Ectodermal cell (in vitro differentiated cells): ENCODE data around the gene ATG13.

Experiments used
- H3K27ac ChIP-seq: 2 replicates; pipeline ENCODE4 v1.7.0; 2013; ENCODE audit warnings: mild to moderate bottlenecking, low read depth, low read length; ENCODE audit not compliant: insufficient read depth, poor library complexity, severe bottlenecking
- H3K27me3 ChIP-seq: 2 replicates; pipeline ENCODE4 v1.7.0; 2013; ENCODE audit warnings: mild to moderate bottlenecking, low read length; ENCODE audit not compliant: insufficient read depth, control insufficient read depth, poor library complexity, severe bottlenecking
- H3K36me3 ChIP-seq: one replicate; pipeline ENCODE4 v1.7.0; 2013; ENCODE audit warnings: low read length; ENCODE audit not compliant: control insufficient read depth, insufficient read depth
- H3K4me1 ChIP-seq: one replicate; pipeline ENCODE4 v1.7.0; 2013; ENCODE audit warnings: low read length; ENCODE audit not compliant: control insufficient read depth, insufficient read depth
- H3K4me3 ChIP-seq: 2 replicates; pipeline ENCODE4 v1.7.0; 2013; ENCODE audit warnings: low read depth, low read length, control low read depth; ENCODE audit not compliant: insufficient read depth
- H3K9me3 ChIP-seq: 2 replicates; pipeline ENCODE4 v1.7.0; 2013; ENCODE audit warnings: mild to moderate bottlenecking, low read length, moderate library complexity; ENCODE audit not compliant: control insufficient read depth
- WGBS, 2 experiments: methylation state at CpG; one replicate each; pipeline ENCODE4 v1.1.7; 2013; ENCODE audit warnings: missing lambda C conversion rate in 2 of 2; 5-methylcytosine and 5-hydroxymethylcytosine counted together

The ATG13 gene

GRCh38 chr11:46680164-46680760 is 62.9 kb downstream of the ATG13 start:
- Histone ChIP-seq H3K4me1 (peaks cover 2% of the 10 kb centered on the region), H3K27ac (no peak overlapping the region), H3K36me3 (no peaks in the 10 kb centered on the region), H3K4me3 (no peak overlapping the region), H3K27me3 (no peaks in the 10 kb centered on the region), H3K9me3 (no peaks in the 10 kb centered on the region)
- WGBS, 2 experiments, result 93 to 95% methylated on average over 21 of the region's 21 CpGs

- Histone ChIP-seq H3K27me3 (no peaks in the 10 kb centered on the region), H3K27ac (no peak overlapping the region), H3K36me3 (no peaks in the 10 kb centered on the region), H3K4me3 (no peak overlapping the region), H3K9me3 (no peaks in the 10 kb centered on the region), H3K4me1 (no peaks in the 10 kb centered on the region)
- WGBS, 2 experiments, result 95% methylated on average over 22 of the region's 22 CpGs
These were observed 63.5 kb downstream of the ATG13 start for GRCh38 chr11:46680815-46681214.

- Histone ChIP-seq H3K27me3 (no peaks in the 10 kb centered on the region), H3K36me3 (no peaks in the 10 kb centered on the region), H3K4me3 (no peak overlapping the region), H3K27ac (no peak overlapping the region), H3K4me1 (no peaks in the 10 kb centered on the region), H3K9me3 (no peaks in the 10 kb centered on the region)
- 94% methylated on average over 11 of the region's 11 CpGs for WGBS, 2 experiments
These were observed 64.5 kb downstream of the ATG13 start for GRCh38 chr11:46681814-46682213.

GRCh38 chr11:46682773-46683752 is 65.7 kb downstream of the ATG13 start:
- Histone ChIP-seq H3K36me3 (no peaks in the 10 kb centered on the region), H3K27ac (no peak overlapping the region), H3K9me3 (no peaks in the 10 kb centered on the region), H3K27me3 (no peaks in the 10 kb centered on the region), H3K4me1 (no peaks in the 10 kb centered on the region), H3K4me3 (no peak overlapping the region)
- WGBS, 2 experiments, result 93 to 96% methylated on average over 11 of the region's 11 CpGs

GRCh38 chr11:46684367-46684766 is 67.0 kb downstream of the ATG13 start:
- Histone ChIP-seq H3K27ac (no peak overlapping the region), H3K4me3 (no peak overlapping the region), H3K4me1 (no peaks in the 10 kb centered on the region), H3K9me3 (no peaks in the 10 kb centered on the region), H3K27me3 (no peaks in the 10 kb centered on the region), H3K36me3 (no peaks in the 10 kb centered on the region)
- 98 to 100% methylated on average over 2 of the region's 3 CpGs for WGBS, 2 experiments

- H3K27me3 ChIP-seq, result no peaks in the 10 kb centered on the region
- no peak overlapping the region for H3K4me3 ChIP-seq
- no peaks in the 10 kb centered on the region for H3K4me1 ChIP-seq
- peaks cover 2% of the 10 kb centered on the region for H3K36me3 ChIP-seq
- WGBS, 2 experiments, result 94% methylated on average over 15 of the region's 15 CpGs
- H3K9me3 ChIP-seq, result no peaks in the 10 kb centered on the region
- no peak overlapping the region for H3K27ac ChIP-seq
These were observed 69.8 kb downstream of the ATG13 start for GRCh38 chr11:46686886-46687795.

- H3K4me1 ChIP-seq, result no peaks in the 10 kb centered on the region
- H3K27ac ChIP-seq, result no peak overlapping the region
- peaks cover 3% of the 10 kb centered on the region for H3K36me3 ChIP-seq
- WGBS, 2 experiments, result 93 to 94% methylated on average over 1 of the region's 1 CpG
- no peak overlapping the region for H3K4me3 ChIP-seq
- H3K9me3 ChIP-seq, result no peaks in the 10 kb centered on the region
- H3K27me3 ChIP-seq, result no peaks in the 10 kb centered on the region
These were observed 73.3 kb downstream of the ATG13 start for GRCh38 chr11:46690702-46691101.

GRCh38 chr11:46692450-46692849 is 75.1 kb downstream of the ATG13 start:
- Histone ChIP-seq H3K4me1 (peaks cover 5% of the 10 kb centered on the region), H3K9me3 (no peaks in the 10 kb centered on the region), H3K27me3 (no peaks in the 10 kb centered on the region), H3K36me3 (peaks cover 3% of the 10 kb centered on the region), H3K4me3 (no peak overlapping the region), H3K27ac (no peak overlapping the region)
- WGBS, 2 experiments, result 94 to 97% methylated on average over 4 of the region's 4 CpGs

GRCh38 chr11:46693597-46694012 is 76.3 kb downstream of the ATG13 start:
- no peak overlapping the region for H3K4me3 ChIP-seq
- no peaks in the 10 kb centered on the region for H3K9me3 ChIP-seq
- H3K36me3 ChIP-seq, result peaks cover 3% of the 10 kb centered on the region
- peaks cover 10% of the 10 kb centered on the region for H3K4me1 ChIP-seq
- no peaks in the 10 kb centered on the region for H3K27me3 ChIP-seq
- 95 to 97% methylated on average over 2 of the region's 2 CpGs for WGBS, 2 experiments
- H3K27ac ChIP-seq, result no peak overlapping the region
